ENCODE measurements around the gene CACNA1E.

The CACNA1E gene

DNA sequence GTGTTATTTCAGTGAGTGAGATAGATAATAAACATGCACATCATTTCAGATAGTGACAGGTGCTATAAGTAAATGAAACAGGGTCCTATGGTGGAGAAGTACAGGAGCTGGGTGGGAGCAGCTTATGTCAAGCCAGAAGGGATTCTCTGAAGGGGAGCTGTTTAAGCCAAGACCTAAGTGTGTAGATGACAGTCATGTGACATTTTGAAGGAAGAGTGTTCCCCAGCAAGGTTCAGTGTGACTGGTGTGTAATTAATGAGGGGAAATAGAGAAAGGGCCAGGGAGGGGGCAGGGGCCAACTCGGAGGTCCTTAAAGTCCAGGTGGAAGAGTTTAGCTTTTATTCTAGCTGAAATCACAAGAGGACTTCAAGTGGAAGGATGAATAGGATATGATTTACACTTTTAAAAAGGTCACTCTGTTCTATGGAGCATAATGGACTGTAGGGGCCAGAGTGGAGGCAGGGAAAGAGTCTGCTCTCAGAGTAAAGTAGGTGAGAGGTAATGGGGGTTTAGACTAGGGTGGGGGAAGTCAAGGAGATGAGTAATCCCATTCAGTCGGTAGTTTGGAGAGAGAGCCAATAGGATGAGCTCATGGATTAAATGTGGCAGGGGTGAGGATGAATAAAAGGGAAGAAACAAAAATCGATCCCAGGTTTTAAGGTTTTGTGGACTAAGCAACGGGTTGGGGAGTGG, 243.1 kb downstream of the CACNA1E start:
- no peak overlapping the region for H3K27ac ChIP-seq (ENCODE audit: low read depth, low read length)
- TF ChIP-seq, protein P1, sequence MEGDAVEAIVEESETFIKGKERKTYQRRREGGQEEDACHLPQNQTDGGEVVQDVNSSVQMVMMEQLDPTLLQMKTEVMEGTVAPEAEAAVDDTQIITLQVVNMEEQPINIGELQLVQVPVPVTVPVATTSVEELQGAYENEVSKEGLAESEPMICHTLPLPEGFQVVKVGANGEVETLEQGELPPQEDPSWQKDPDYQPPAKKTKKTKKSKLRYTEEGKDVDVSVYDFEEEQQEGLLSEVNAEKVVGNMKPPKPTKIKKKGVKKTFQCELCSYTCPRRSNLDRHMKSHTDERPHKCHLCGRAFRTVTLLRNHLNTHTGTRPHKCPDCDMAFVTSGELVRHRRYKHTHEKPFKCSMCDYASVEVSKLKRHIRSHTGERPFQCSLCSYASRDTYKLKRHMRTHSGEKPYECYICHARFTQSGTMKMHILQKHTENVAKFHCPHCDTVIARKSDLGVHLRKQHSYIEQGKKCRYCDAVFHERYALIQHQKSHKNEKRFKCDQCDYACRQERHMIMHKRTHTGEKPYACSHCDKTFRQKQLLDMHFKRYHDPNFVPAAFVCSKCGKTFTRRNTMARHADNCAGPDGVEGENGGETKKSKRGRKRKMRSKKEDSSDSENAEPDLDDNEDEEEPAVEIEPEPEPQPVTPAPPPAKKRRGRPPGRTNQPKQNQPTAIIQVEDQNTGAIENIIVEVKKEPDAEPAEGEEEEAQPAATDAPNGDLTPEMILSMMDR (IDR thresholded peaks at IDR 0.05; ENCODE audit: insufficient read depth, low read length, poor library complexity, severe bottlenecking): no peak
- no peak for TF ChIP-seq EZH2phosphoT487 (conservative IDR thresholded peaks at IDR 0.05; ENCODE audit: low read length)
- H3K4me2 ChIP-seq (ENCODE audit: low read depth, low read length, poor library complexity, severe bottlenecking): no peak overlapping the region
- H3K27me3 ChIP-seq (ENCODE audit: low read length): no peaks in the 10 kb centered on the region
- no peaks in the 10 kb centered on the region for H3K79me2 ChIP-seq (ENCODE audit: insufficient read depth, low read length)
- no peaks in the 10 kb centered on the region for H4K20me1 ChIP-seq (ENCODE audit: low read depth, low read length)
- H3K36me3 ChIP-seq (ENCODE audit: low read length): no peaks in the 10 kb centered on the region
- H3K9ac ChIP-seq (ENCODE audit: low read length): no peak overlapping the region
- H3K9me3 ChIP-seq (ENCODE audit: insufficient read depth, low read length): no peaks in the 10 kb centered on the region
- H3F3A ChIP-seq (ENCODE audit: insufficient read depth): no peaks in the 10 kb centered on the region
- no peak overlapping the region for H3K4me3 ChIP-seq (ENCODE audit: insufficient read depth, low read length, poor library complexity, severe bottlenecking)
- no peaks in the 10 kb centered on the region for H3K9me2 ChIP-seq (replicated peaks; ENCODE audit: insufficient read depth, low read length)
- H2AFZ ChIP-seq (ENCODE audit: low read depth, low read length, severe bottlenecking): no peak overlapping the region

GRCh38 chr1:181730606-181731005, 247.3 kb downstream of the CACNA1E start:
- no peak overlapping the region for H3K4me3 ChIP-seq (ENCODE audit: insufficient read depth, low read length, poor library complexity, severe bottlenecking)
- no peak for TF ChIP-seq EZH2phosphoT487 (conservative IDR thresholded peaks at IDR 0.05; ENCODE audit: low read length)
- TF ChIP-seq, protein P1 (IDR thresholded peaks at IDR 0.05; ENCODE audit: insufficient read depth, low read length, poor library complexity, severe bottlenecking): no peak
- H3K27ac ChIP-seq (ENCODE audit: low read depth, low read length): no peak overlapping the region
- H3K9me3 ChIP-seq (ENCODE audit: insufficient read depth, low read length): no peaks in the 10 kb centered on the region
- H4K20me1 ChIP-seq (ENCODE audit: low read depth, low read length): no peaks in the 10 kb centered on the region
- no peaks in the 10 kb centered on the region for H3K36me3 ChIP-seq (ENCODE audit: low read length)
- H2AFZ ChIP-seq (ENCODE audit: low read depth, low read length, severe bottlenecking): no peak overlapping the region
- no peaks in the 10 kb centered on the region for H3F3A ChIP-seq (ENCODE audit: insufficient read depth)
- no peak overlapping the region for H3K9ac ChIP-seq (ENCODE audit: low read length)
- H3K27me3 ChIP-seq (ENCODE audit: low read length): no peaks in the 10 kb centered on the region
- H3K79me2 ChIP-seq (ENCODE audit: insufficient read depth, low read length): no peaks in the 10 kb centered on the region
- no peak overlapping the region for H3K4me2 ChIP-seq (ENCODE audit: low read depth, low read length, poor library complexity, severe bottlenecking)
- no peaks in the 10 kb centered on the region for H3K9me2 ChIP-seq (replicated peaks; ENCODE audit: insufficient read depth, low read length)

DNA sequence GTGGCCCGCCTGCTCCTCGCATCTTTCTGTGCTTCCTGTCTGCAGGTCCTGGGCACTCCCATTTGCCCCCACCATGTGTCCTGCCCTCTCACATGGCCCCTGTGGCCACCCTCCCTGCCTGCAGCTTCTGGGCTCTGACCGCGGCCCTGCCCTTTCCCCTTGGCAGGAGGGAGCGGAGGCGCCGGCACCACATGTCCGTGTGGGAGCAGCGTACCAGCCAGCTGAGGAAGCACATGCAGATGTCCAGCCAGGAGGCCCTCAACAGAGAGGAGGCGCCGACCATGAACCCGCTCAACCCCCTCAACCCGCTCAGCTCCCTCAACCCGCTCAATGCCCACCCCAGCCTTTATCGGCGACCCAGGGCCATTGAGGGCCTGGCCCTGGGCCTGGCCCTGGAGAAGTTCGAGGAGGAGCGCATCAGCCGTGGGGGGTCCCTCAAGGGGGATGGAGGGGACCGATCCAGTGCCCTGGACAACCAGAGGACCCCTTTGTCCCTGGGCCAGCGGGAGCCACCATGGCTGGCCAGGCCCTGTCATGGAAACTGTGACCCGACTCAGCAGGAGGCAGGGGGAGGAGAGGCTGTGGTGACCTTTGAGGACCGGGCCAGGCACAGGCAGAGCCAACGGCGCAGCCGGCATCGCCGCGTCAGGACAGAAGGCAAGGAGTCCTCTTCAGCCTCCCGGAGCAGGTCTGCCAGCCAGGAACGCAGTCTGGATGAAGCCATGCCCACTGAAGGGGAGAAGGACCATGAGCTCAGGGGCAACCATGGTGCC, 249.1 kb downstream of the CACNA1E start:
- Histone ChIP-seq H3K9me3 (ENCODE audit: insufficient read depth, low read length) (no peaks in the 10 kb centered on the region), H4K20me1 (ENCODE audit: low read depth, low read length) (no peaks in the 10 kb centered on the region), H2AFZ (ENCODE audit: low read depth, low read length, severe bottlenecking) (no peak overlapping the region), H3K9ac (ENCODE audit: low read length) (no peak overlapping the region), H3K9me2 (replicated peaks; ENCODE audit: insufficient read depth, low read length) (no peaks in the 10 kb centered on the region), H3K27ac (ENCODE audit: low read depth, low read length) (no peak overlapping the region), H3K27me3 (ENCODE audit: low read length) (no peaks in the 10 kb centered on the region), H3K36me3 (ENCODE audit: low read length) (no peaks in the 10 kb centered on the region), H3F3A (ENCODE audit: insufficient read depth) (no peaks in the 10 kb centered on the region), H3K79me2 (ENCODE audit: insufficient read depth, low read length) (no peaks in the 10 kb centered on the region), H3K4me3 (ENCODE audit: insufficient read depth, low read length, poor library complexity, severe bottlenecking) (no peak overlapping the region), H3K4me2 (ENCODE audit: low read depth, low read length, poor library complexity, severe bottlenecking) (no peak overlapping the region)
- TF ChIP-seq, protein P1 (IDR thresholded peaks at IDR 0.05; ENCODE audit: insufficient read depth, low read length, poor library complexity, severe bottlenecking): no peak
- TF ChIP-seq EZH2phosphoT487 (conservative IDR thresholded peaks at IDR 0.05; ENCODE audit: low read length): no peak

Measured in SU-DHL-6 (cell line).